GM13976 (cell line): ENCODE data around the gene TRIM65.

Experiments used
- DNase-seq: peaks from one replicate; pipeline ENCODE4 v3.0.0; 2012; ENCODE audit warnings: low spot score
- CTCF ChIP-seq: IDR thresholded peaks from 2 replicates; pipeline ENCODE4 v1.5.1; 2012; ENCODE audit warnings: borderline replicate concordance, mild to moderate bottlenecking; ENCODE audit not compliant: insufficient read depth; ENCODE audit errors: extremely low read depth, missing control alignments, control extremely low read depth
- in situ Hi-C: fragments of 300-500 bp; cut with MboI; formaldehyde crosslinking; loops from one replicate; pipeline ENCODE4 v1.12.0; 2022; ENCODE audit warnings: low sequenced_read_pairs, mixed read lengths, inconsistent platforms; ENCODE audit not compliant: unreplicated experiment

TRIM65 gene

DNA sequence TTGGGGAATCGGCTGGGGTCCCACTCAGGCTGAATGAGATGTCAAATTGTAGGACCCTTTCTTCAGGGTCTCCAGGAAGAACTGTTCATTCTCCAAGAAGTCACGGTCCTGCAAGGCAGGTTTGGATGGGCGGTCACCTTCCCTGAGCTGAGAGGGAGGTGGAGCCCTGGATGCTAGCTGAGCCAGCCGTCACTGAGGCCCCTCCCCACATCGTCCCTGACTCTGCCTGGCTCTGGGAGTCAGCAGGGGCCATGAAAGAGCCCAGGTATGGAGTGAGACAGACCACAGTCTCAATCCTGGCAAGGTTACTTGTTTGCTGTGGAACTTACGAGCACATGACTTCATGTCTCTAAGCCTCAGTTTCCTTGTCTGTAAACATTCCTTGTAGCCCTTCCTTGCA lies 13.9 kb upstream of the TRIM65 start:
- TF ChIP-seq CTCF = no peak
- in situ Hi-C loops = loop anchor here (5.0 to 25.0 kb wide), 2 partner anchors 102 to 377 kb away; no protein-coding TSS in a partner anchor

GRCh38 chr17:75909812-75910274 lies 13.1 kb upstream of the TRIM65 start:
- no peak for TF ChIP-seq CTCF
- no peak for DNase-seq
- in situ Hi-C loops = loop anchor here (5.0 to 25.0 kb wide), 2 partner anchors 102 to 377 kb away; no protein-coding TSS in a partner anchor

More for the DNA sequence above, 13.9 kb upstream of the TRIM65 start:
- no peak for DNase-seq

DNA sequence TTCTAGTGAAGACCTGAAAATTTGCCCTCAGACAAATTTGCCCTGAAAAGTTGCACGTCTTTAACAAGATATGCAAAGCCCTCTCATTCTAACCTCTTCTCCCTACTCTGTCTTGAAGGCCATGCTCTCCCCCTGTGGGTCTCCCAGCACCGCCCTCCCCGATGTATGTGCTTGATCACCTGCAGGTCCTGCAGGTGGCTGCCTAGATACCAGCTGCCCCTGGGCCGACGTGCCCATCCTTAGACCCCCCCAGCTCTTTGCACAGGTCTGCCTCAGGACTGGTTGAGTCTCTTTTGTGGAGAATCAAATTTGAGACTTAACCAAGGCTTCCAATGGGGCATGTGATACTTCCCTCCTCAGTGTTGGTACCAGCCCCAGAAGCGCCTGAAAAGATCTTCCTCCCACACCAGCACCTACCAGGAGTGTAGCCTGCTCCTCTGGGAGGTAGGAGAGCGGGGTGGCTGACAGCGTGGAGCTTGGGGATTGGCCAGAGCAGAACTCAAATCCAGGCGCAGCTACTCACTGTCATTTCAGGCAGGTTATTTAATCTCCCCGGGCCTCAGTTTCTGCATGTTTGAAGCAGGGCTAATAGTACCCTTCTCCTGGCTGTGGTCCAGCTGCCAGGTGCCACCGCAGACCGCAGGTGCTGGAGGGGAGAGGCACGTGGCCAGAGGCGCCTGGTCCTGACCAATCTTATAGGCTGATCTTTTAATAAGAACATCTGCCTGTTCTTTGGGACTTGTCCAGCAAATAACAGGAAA lies 12.5 kb upstream of the TRIM65 start:
- TF ChIP-seq CTCF = no peak
- no peak for DNase-seq
- in situ Hi-C loops = loop anchor here (25.0 kb wide), 1 partner anchor 378 kb away; no protein-coding TSS in a partner anchor

DNA sequence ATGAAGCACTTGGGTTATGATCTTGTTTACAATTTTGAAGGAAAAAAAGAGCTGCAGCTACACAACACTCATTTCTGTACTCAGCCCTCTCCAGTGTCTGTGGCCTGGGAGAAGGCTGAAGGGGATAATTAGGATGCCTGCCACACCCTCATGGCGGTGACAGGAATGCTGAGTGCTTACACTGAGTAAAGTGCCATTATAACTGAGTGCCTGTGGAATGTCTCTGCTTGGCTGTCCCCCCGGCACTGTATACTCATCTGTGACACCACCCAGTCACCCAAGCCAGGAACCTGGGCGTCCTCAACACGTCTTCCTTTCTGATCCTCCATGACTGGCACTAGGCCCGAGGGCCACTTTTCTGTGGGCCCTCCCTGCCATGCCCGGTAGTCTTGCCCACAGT lies 11.4 kb upstream of the TRIM65 start:
- DNase-seq = no peak
- in situ Hi-C loops = loop anchor here (25.0 kb wide), 1 partner anchor 379 kb away; no protein-coding TSS in a partner anchor
- TF ChIP-seq CTCF = no peak

DNA sequence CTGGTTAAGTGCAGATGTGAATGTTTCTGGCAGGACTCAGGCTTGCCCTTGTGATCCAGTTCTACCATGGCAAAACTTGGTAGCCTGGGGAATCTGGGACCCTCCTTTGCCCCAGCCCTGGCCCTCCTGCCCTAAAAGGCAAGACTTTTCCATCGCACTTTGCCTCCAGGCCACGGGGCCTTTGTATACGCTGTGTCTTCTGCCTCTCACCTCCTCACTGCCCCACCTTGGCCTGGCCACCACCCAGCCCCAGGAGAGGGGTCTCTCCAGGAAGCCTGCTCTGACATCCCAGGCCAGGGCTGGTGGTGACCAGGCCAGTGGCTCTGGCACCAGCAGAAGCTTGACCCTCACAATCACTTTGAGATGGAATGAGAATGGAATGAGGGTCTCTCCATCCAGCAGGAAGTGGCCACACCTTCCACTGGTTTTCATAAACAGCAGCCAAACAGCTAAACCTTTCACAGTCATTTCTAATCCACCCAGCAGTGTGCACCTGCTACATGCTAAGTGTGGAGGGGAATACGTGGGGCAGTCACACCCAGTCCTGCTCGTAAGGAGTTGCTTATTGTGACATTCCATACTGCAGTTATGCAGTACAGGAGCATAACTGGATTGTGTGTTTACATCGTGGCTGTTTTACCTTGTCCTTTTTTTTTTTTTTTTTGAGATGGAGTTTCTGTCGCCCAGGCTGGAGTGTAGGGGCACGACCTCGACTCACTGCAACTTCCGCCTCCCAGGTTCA lies 9.6 kb upstream of the TRIM65 start:
- in situ Hi-C loops = loop anchor here (25.0 kb wide), 1 partner anchor 381 kb away; no protein-coding TSS in a partner anchor
- TF ChIP-seq CTCF = no peak
- DNase-seq = no peak

DNA sequence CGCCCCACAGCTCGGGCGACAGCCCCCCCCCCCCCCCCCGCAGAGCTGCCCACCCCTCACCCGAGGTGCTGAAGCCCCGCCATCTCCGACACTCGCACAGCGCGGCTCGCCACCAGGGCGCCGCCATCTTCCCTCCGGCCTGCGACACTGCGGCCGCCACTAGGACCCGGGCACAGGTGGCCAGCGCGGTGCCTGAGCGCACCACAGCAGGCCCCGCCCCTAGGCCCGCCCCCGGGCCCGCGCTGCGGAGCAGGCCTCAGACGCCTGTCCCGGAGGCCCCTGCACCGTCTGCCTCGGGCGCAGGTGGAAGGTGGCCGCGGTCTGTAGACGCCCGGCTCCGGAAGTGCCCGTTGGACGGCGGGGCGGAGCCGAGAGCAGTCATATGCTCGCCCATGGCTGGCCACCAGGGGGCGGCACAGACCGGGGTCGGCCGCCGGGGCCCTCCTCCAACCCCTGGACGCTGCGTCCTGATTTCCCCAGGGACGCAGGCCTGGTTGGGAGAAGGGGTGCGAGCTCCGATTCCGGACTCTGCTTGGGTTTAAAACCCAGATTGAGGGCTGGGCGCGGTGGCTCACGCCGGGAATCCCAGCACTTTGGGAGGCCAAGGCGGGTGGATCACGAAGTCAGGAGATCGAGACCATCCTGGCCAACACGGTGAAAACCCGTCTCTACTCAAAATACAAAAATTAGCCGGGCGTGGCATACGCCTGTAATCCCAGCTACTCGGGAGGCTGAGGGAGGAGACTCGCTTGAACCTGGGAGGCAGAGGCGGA lies 8.2 kb upstream of the TRIM65 start, which contains the start of gene MRPL38:
TSS of gene MRPL38 (minus strand) at position 136 of the 773 bp plus-strand sequence. CDS start at position 127, 9 bp downstream.
- TF ChIP-seq CTCF = peak; percentile 94
- peak; percentile 99 for DNase-seq
- in situ Hi-C loops = loop anchor here (25.0 kb wide), 1 partner anchor 382 kb away; no protein-coding TSS in a partner anchor
